CD4-positive, alpha-beta T cell (primary cell): ENCODE measurements around the gene FNDC3A. TPM values are rescaled to one million over a fixed set of nuclear protein-coding genes. Genes with fewer than 3 reads are reported as not detected.

Source experiments
- ATAC-seq: fragments of 200-7000 bp; cut with Tn5 transposase; one replicate; pipeline ENCODE4 v1.10.0; 2022; ENCODE audit warnings: mild to moderate bottlenecking; ENCODE audit not compliant: poor library complexity
- CTCF ChIA-PET: fragments of 350-600 bp; sonication (Branson Sonifier 250); formaldehyde crosslinking; loops from one replicate; lab custom pipeline; 2021; ENCODE audit warnings: antibody characterized with exemption, inconsistent platforms; lab: Charles Lee
- POLR2A ChIA-PET: fragments of 350-600 bp; sonication (Branson Sonifier 250); formaldehyde crosslinking; loops from one replicate; lab custom pipeline; 2021; ENCODE audit warnings: antibody characterized with exemption, inconsistent platforms; lab: Charles Lee
- DNase-seq, 14 experiments: peaks; one replicate each; pipeline ENCODE4 v3.0.0-alpha.2; 2013 to 2020; ENCODE audit warnings: mixed read lengths in 2 of 14
- H3K27ac ChIP-seq, 2 donors: one replicate each; pipeline versions ENCODE4 v1.5.1 to v1.7.0; 2013; ENCODE audit warnings: low read length in 2 of 2, low read depth in 1 of 2, mild to moderate bottlenecking in 1 of 2
- H3K27me3 ChIP-seq, 2 experiments: 1 replicate in 1 of 2; 2 replicates in 1 of 2; pipeline versions ENCODE4 v1.6.1 to v1.7.0; 2013; ENCODE audit warnings: low read length in 2 of 2, control low read depth in 1 of 2, mild to moderate bottlenecking in 1 of 2, moderate library complexity in 1 of 2; ENCODE audit not compliant: insufficient read depth in 2 of 2, control insufficient read depth in 1 of 2
- H3K36me3 ChIP-seq: one replicate; pipeline ENCODE4 v1.6.1; 2013; ENCODE audit warnings: low read length, control low read depth; ENCODE audit not compliant: insufficient read depth
- H3K4me1 ChIP-seq: one replicate; pipeline ENCODE4 v1.6.1; 2013; ENCODE audit warnings: low read length, control low read depth; ENCODE audit not compliant: insufficient read depth
- H3K4me3 ChIP-seq: one replicate; pipeline ENCODE4 v1.5.1; 2013; ENCODE audit warnings: mild to moderate bottlenecking, low read length, moderate library complexity
- H3K9me3 ChIP-seq, 2 experiments: 1 replicate in 1 of 2; 2 replicates in 1 of 2; pipeline versions ENCODE4 v1.6.1 to v1.7.0; 2013; ENCODE audit warnings: low read length in 2 of 2, mild to moderate bottlenecking in 2 of 2, control low read depth in 1 of 2, moderate library complexity in 1 of 2; ENCODE audit not compliant: control insufficient read depth in 1 of 2, insufficient read depth in 1 of 2
- H3K27ac Mint-ChIP-seq: one replicate; pipeline ENCODE4 v1.8.0; 2020; ENCODE audit warnings: mixed read lengths
- H3K27me3 Mint-ChIP-seq: one replicate; pipeline ENCODE4 v1.8.0; 2021; ENCODE audit warnings: mixed read lengths
- H3K36me3 Mint-ChIP-seq: one replicate; pipeline ENCODE4 v1.8.0; 2021; ENCODE audit warnings: low read depth, mixed read lengths
- H3K4me1 Mint-ChIP-seq: one replicate; pipeline ENCODE4 v1.8.0; 2021; ENCODE audit warnings: low read depth, mixed read lengths
- H3K4me3 Mint-ChIP-seq: one replicate; pipeline ENCODE4 v1.8.0; 2020; ENCODE audit warnings: mild to moderate bottlenecking, mixed read lengths
- H3K9me3 Mint-ChIP-seq: one replicate; pipeline ENCODE4 v1.8.0; 2020; ENCODE audit warnings: mixed read lengths
- intact Hi-C, 2 experiments: fragments of 100-400 bp; cut with DNase I in 1 of 2; cut with micrococcal nuclease in 1 of 2; formaldehyde crosslinking; loops; one replicate each; pipeline versions ENCODE4 v1.15.1 to v1.9.0; 2023 to 2025; cut with DNase I, micrococcal nuclease
- total RNA-seq, 174 experiments: library from RNA in 2 of 174; stranded (reverse) in 2 of 174; gene quantifications; one replicate each; pipeline ENCODE4 v1.2.3 and lab custom pipeline; 2021 to 2026
- TF ChIP-seq, protein P1 (sequence below): fragments of 200-600 bp; IDR thresholded peaks from one replicate; pipeline ENCODE4 v1.8.0; 2022; ENCODE audit warnings: antibody characterized with exemption, mild to moderate bottlenecking

The FNDC3A gene
- total RNA-seq, 2 experiments from 2014 or later = 27.7 to 28.6 TPM

DNA sequence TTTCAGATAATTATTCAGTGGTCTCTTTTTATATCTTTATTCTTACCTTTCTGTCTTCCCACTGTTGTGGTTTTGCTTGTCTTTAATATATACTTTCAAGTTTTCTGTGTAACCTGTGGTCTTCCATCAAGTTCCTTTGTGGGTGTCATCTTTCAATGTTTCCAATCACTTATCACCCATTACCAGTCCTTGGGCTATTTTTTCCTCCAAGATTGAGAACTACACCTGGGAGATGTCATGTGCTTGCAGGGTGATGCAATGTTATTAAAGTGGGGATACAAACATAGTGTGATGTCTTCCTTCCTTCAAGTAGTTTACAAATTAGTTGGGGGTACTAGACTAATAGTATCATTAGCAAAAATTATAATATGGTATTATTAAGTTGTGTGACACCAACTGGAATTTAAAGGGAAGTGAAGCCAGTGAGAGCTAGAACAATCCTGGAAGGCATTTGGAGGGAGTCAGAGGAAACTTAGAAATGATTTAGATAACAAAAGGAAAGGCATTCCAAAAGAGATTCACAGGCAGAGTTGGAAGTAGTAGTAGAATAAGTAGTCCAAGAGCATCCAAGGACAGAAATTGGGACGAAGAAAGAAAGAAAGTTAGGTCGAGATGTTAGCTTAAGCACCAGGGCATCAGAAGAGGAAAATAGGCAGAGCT is 3.4 kb downstream of the FNDC3A start:
- Histone ChIP-seq H3K4me3 (no peak overlapping the region), H3K27ac (no peak overlapping the region), H3K4me1 (peaks cover 9% of the 10 kb centered on the region), H3K36me3 (no peaks in the 10 kb centered on the region), H3K27me3 (no peaks in the 10 kb centered on the region), H3K9me3 (peaks cover 0 to 5% of the 10 kb centered on the region in 2 experiments)
- peaks cover 28% of the 10 kb centered on the region for H3K36me3 Mint-ChIP-seq
- DNase-seq = no peak
- TF ChIP-seq, protein P1, sequence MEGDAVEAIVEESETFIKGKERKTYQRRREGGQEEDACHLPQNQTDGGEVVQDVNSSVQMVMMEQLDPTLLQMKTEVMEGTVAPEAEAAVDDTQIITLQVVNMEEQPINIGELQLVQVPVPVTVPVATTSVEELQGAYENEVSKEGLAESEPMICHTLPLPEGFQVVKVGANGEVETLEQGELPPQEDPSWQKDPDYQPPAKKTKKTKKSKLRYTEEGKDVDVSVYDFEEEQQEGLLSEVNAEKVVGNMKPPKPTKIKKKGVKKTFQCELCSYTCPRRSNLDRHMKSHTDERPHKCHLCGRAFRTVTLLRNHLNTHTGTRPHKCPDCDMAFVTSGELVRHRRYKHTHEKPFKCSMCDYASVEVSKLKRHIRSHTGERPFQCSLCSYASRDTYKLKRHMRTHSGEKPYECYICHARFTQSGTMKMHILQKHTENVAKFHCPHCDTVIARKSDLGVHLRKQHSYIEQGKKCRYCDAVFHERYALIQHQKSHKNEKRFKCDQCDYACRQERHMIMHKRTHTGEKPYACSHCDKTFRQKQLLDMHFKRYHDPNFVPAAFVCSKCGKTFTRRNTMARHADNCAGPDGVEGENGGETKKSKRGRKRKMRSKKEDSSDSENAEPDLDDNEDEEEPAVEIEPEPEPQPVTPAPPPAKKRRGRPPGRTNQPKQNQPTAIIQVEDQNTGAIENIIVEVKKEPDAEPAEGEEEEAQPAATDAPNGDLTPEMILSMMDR = no peak
- H3K9me3 Mint-ChIP-seq = no peaks in the 10 kb centered on the region
- CTCF ChIA-PET = no interaction called here
- intact Hi-C loops = loop anchor here (2.0 to 10.0 kb wide), 7 partner anchors 128 to 956 kb away; partner anchors contain the start of genes CAB39L (in 1 of the 2), EBPL (in 1 of the 2), KPNA3 (in 1 of the 2) and MED4 (in 1 of the 2)
- POLR2A ChIA-PET = interaction anchor here (0.6 to 1.4 kb wide), 4 partner anchors 9 to 813 kb away, joined by 3 to 4 read pairs (median 4); partner anchors contain the start of gene KPNA3
- peaks cover 68% of the 10 kb centered on the region for H3K4me1 Mint-ChIP-seq
- H3K27me3 Mint-ChIP-seq = no peaks in the 10 kb centered on the region
- no peak for ATAC-seq
- peak overlapping the region; percentile 10 for H3K27ac Mint-ChIP-seq
- H3K4me3 Mint-ChIP-seq = peak overlapping the region; percentile 9

DNA sequence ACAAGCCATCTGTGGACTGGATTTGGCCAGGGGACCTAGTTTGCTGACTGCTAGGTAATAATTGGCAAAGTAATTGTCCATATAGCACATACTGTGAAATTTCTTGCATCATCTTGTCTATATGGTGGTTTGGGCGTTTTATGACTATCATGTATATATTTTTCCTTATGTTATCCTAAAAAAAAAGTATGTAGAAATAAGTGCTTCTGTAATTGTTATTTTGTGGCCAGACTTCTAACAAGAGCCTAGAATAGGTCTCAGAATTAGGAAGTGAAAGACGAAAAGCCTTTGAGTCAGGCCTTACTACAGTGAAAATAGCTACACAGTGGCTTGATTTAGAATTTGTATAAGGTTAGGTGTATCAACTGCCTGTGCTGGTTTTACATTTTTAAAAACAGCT is 4.2 kb downstream of the FNDC3A start:
- H3K4me3 ChIP-seq = no peak overlapping the region
- intact Hi-C loops = loop anchor here (2.0 to 10.0 kb wide), 7 partner anchors 127 to 955 kb away; partner anchors contain the start of genes CAB39L (in 1 of the 2), EBPL (in 1 of the 2), KPNA3 (in 1 of the 2) and MED4 (in 1 of the 2)
- no peak overlapping the region for H3K27ac ChIP-seq
- H3K4me1 ChIP-seq = peaks cover 6% of the 10 kb centered on the region
- H3K4me1 Mint-ChIP-seq = peaks cover 62% of the 10 kb centered on the region
- no peaks in the 10 kb centered on the region for H3K27me3 ChIP-seq
- no peaks in the 10 kb centered on the region for H3K36me3 ChIP-seq
- no peaks in the 10 kb centered on the region for H3K9me3 Mint-ChIP-seq
- CTCF ChIA-PET = no interaction called here
- TF ChIP-seq, protein P1 = no peak
- peaks cover 22% of the 10 kb centered on the region for H3K36me3 Mint-ChIP-seq
- POLR2A ChIA-PET = interaction anchor here (0.8 to 1.4 kb wide), 2 partner anchors 174 to 813 kb away, joined by 3 to 4 read pairs; partner anchors contain the start of gene KPNA3
- ATAC-seq (no peak), DNase-seq (peak in 1 of 14 experiments; percentile 13)
- peak overlapping the region; percentile 12 for H3K27ac Mint-ChIP-seq
- H3K4me3 Mint-ChIP-seq = no peak overlapping the region
- H3K9me3 ChIP-seq = no peaks in the 10 kb centered on the region
- no peaks in the 10 kb centered on the region for H3K27me3 Mint-ChIP-seq

DNA sequence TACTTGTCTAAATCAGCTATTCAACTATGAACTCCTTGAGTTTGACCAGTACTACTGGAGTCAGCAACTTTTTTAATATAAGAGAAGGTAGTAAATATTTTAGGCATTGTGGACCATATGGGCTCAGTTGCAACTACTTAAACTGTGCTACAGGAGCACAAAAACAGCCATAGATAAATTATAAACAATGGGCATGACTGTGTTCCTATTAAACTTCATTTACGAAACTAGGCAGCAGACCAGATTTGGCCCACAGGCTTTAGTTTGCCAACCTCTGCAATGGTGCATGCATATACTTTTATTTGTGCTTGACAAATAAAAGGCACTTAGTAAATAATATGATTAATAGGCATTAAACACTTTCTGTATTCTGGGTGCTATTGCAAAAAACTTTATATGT is 7.6 kb downstream of the FNDC3A start:
- Histone ChIP-seq H3K9me3 (no peaks in the 10 kb centered on the region), H3K27ac (no peak overlapping the region), H3K27me3 (no peaks in the 10 kb centered on the region), H3K36me3 (no peaks in the 10 kb centered on the region), H3K4me1 (no peaks in the 10 kb centered on the region), H3K4me3 (no peak overlapping the region)
- Mint-ChIP-seq H3K4me3 (no peak overlapping the region), H3K9me3 (no peaks in the 10 kb centered on the region), H3K36me3 (peaks cover 17% of the 10 kb centered on the region), H3K27me3 (no peaks in the 10 kb centered on the region), H3K4me1 (peaks cover 57% of the 10 kb centered on the region), H3K27ac (no peak overlapping the region)
- ATAC-seq (no peak), DNase-seq (no peak)
- TF ChIP-seq, protein P1 = no peak
- CTCF ChIA-PET = no interaction called here
- POLR2A ChIA-PET = no interaction called here
- intact Hi-C loops = no loop called here
